HL-60 (cell line): ENCODE data around the gene LGALS3.

ENCODE experiments used
- CTCF ChIP-seq: IDR thresholded peaks from one replicate; pipeline ENCODE4 v1.5.1; 2011; ENCODE audit warnings: low read length, control low read depth, inconsistent platforms; ENCODE audit not compliant: insufficient read depth
- GABPA ChIP-seq: IDR thresholded peaks from 2 replicates; pipeline ENCODE4 v1.6.1; 2012; ENCODE audit warnings: low read depth
- POLR2AphosphoS5 ChIP-seq: IDR thresholded peaks from 2 replicates; pipeline ENCODE4 v1.6.1; 2012; ENCODE audit warnings: low read depth
- SPI1 ChIP-seq: IDR thresholded peaks from 2 replicates; pipeline ENCODE4 v1.6.1; 2012; ENCODE audit warnings: low read depth, mild to moderate bottlenecking, borderline replicate concordance
- TF ChIP-seq, protein P1 (sequence below): IDR thresholded peaks from 2 replicates; pipeline ENCODE4 v1.6.1; 2012; ENCODE audit warnings: low read depth; ENCODE audit not compliant: insufficient replicate concordance

DNA sequence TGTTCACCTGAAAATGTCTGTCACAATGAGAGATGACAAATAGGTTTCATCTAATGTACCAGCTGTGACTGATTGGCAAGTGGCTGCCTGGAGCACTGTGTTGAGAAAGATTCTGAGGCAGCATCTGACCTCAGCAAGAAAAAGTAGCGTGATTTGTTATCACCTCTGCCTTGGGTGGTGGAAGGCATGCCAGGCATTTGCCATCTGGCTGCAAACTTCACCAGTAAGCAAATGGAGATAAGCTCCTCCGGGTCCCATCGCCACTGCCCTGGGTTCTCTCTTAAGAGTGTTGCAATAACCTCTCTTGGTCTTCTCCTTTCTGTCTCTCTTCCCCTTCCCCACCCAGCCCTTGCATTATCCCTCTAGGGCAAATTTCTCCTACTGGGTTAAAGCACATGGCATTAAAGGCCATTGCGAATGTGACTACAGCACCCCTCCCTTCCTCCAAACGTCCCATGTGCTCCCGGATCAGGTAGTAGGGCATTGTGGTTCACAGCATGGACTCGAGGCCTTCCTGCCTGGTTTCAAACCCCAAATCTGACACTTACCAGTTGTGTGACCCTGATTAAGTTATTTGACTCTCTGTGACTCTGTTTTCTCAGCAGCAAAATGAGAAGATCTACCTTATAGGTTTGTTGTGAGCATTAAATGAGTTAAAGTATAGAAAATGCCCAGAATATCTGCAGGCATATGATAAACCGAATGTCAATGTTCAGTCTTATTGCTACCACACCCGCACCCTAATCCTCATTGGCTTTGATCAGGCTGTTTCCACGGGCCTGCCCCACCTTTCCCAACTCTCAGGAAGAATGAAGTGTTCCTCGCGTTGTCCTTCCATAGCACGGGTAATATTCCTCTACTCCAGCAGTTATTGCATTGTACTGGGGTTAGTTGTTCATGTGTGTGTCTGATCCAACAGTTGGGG lies 8.2 kb upstream of the LGALS3 start:
- TF ChIP-seq CTCF (no peak), POLR2AphosphoS5 (no peak), SPI1 (peak; percentile 52; the same call in 1 of the 2 replicates), GABPA (no peak)
- TF ChIP-seq, protein P1, sequence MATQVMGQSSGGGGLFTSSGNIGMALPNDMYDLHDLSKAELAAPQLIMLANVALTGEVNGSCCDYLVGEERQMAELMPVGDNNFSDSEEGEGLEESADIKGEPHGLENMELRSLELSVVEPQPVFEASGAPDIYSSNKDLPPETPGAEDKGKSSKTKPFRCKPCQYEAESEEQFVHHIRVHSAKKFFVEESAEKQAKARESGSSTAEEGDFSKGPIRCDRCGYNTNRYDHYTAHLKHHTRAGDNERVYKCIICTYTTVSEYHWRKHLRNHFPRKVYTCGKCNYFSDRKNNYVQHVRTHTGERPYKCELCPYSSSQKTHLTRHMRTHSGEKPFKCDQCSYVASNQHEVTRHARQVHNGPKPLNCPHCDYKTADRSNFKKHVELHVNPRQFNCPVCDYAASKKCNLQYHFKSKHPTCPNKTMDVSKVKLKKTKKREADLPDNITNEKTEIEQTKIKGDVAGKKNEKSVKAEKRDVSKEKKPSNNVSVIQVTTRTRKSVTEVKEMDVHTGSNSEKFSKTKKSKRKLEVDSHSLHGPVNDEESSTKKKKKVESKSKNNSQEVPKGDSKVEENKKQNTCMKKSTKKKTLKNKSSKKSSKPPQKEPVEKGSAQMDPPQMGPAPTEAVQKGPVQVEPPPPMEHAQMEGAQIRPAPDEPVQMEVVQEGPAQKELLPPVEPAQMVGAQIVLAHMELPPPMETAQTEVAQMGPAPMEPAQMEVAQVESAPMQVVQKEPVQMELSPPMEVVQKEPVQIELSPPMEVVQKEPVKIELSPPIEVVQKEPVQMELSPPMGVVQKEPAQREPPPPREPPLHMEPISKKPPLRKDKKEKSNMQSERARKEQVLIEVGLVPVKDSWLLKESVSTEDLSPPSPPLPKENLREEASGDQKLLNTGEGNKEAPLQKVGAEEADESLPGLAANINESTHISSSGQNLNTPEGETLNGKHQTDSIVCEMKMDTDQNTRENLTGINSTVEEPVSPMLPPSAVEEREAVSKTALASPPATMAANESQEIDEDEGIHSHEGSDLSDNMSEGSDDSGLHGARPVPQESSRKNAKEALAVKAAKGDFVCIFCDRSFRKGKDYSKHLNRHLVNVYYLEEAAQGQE = no peak
